ENCODE data around the gene PRDX3. TPM values are rescaled to one million over a fixed set of nuclear protein-coding genes. Genes with fewer than 3 reads are reported as not detected.

The PRDX3 gene
- total RNA-seq, 1 donor from 2014 or later, result 63.7 TPM

DNA sequence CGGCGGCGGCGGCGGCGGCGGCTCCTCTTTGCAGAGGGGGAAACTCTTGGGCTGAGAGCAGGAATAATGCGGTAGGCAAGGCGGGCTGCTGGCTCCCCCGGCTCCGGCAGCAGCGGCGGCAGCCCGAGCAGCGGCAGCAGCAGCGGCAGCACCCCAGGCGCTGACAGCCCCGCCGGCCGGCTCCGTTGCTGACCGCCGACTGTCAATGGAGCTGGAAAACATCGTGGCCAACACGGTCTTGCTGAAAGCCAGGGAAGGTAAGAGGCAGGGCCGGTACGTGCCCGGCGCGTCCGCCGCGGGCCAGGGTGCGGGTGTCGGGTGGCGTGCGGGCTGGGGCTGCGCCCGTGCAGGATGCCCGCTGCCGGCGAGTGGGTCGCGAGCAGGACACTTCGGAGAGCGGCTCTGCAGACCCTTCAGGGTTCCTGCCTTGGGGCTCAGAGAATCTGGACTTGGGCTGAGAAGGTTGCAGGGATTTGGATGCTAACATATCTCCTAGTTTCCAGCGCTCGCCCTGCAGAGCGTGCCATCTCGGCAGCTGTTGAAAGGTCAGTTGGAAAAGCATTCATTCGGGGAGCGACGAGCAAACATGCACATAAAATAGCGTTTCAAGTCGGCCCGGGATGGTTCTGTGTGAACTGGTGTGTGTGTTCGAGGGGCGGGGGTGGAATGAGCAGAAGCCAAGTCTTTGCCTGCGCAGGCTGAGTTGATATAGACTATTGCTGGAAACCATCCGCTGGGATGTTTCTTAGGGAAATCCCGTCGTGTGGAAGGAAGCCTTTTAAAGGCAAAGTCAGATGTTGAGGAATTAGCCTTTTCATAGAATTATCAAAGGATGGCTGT, 29.3 kb upstream of the PRDX3 start:
- Mint-ChIP-seq H3K27ac (peak overlapping the region; percentile 87), H3K36me3 (ENCODE audit: low read depth) (peaks cover 15% of the 10 kb centered on the region), H3K9me3 (no peaks in the 10 kb centered on the region), H3K27me3 (no peaks in the 10 kb centered on the region), H3K4me3 (peak overlapping the region; percentile 93), H3K4me1 (peaks cover 46% of the 10 kb centered on the region)
- intact Hi-C loops (cut with micrococcal nuclease), result loop anchor here (1.0 to 2.0 kb wide), 6 partner anchors 30 to 389 kb away; partner anchors contain the start of genes PRDX3 and SFXN4
- DNase-seq, result peak; percentile 58
- peak; percentile 3 for ATAC-seq (ENCODE audit: low read depth)
- TF ChIP-seq, protein P1, sequence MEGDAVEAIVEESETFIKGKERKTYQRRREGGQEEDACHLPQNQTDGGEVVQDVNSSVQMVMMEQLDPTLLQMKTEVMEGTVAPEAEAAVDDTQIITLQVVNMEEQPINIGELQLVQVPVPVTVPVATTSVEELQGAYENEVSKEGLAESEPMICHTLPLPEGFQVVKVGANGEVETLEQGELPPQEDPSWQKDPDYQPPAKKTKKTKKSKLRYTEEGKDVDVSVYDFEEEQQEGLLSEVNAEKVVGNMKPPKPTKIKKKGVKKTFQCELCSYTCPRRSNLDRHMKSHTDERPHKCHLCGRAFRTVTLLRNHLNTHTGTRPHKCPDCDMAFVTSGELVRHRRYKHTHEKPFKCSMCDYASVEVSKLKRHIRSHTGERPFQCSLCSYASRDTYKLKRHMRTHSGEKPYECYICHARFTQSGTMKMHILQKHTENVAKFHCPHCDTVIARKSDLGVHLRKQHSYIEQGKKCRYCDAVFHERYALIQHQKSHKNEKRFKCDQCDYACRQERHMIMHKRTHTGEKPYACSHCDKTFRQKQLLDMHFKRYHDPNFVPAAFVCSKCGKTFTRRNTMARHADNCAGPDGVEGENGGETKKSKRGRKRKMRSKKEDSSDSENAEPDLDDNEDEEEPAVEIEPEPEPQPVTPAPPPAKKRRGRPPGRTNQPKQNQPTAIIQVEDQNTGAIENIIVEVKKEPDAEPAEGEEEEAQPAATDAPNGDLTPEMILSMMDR (IDR thresholded peaks at IDR 0.05), result no peak
- POLR2A ChIA-PET, result interaction anchor here (0.6 to 5.6 kb wide), 24 partner anchors 11 to 368 kb away, joined by 3 to 134 read pairs (median 6); no protein-coding TSS in a partner anchor
- CTCF ChIA-PET, result interaction anchor here (0.8 to 13.0 kb wide), 29 partner anchors 9 to 651 kb away, joined by 3 to 127 read pairs (median 7); no protein-coding TSS in a partner anchor

DNA sequence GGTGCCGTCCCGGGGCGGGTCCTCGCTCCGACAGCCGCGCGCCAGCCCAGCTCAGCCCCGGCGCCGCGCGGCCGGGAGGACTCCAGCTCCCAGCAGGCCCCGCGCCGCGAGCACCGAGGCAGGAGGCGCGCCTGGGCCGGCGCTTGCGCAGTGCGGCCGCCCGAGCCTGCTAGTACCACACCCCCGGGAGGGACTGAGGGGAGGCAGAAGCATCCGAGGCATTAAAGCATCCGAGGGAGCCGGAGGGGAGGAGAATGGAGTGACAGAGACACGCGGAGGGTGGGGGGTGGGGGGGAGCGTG, 28.7 kb upstream of the PRDX3 start, which contains the start of gene GRK5:
Gene GRK5 (plus strand): TSS at position 206 of the 301 bp plus-strand sequence. CDS start 347 bp downstream, outside the sequence.
- Mint-ChIP-seq H3K27ac (peak within 1 kb of the TSS; percentile 95), H3K9me3 (no peaks in the 10 kb centered on the region), H3K27me3 (no peaks in the 10 kb centered on the region), H3K36me3 (ENCODE audit: low read depth) (peaks cover 12% of the 10 kb centered on the region), H3K4me1 (peaks cover 40% of the 10 kb centered on the region), H3K4me3 (peak within 1 kb of the TSS; percentile 93)
- POLR2A ChIA-PET, result interaction anchor here (0.6 to 5.6 kb wide), 24 partner anchors 11 to 368 kb away, joined by 3 to 134 read pairs (median 6); partner anchors contain the start of genes RGS10 and SFXN4
- peak; percentile 96 for DNase-seq
- CTCF ChIA-PET, result interaction anchor here (0.7 to 13.0 kb wide), 36 partner anchors 9 to 652 kb away, joined by 3 to 127 read pairs (median 6); partner anchors contain the start of gene RGS10
- intact Hi-C loops (cut with micrococcal nuclease), result loop anchor here (1.0 to 2.0 kb wide), 5 partner anchors 29 to 390 kb away; partner anchors contain the start of genes PRDX3 and SFXN4
- peak; percentile 81 for ATAC-seq (ENCODE audit: low read depth)
- TF ChIP-seq, protein P1 (IDR thresholded peaks at IDR 0.05), result no peak

DNA sequence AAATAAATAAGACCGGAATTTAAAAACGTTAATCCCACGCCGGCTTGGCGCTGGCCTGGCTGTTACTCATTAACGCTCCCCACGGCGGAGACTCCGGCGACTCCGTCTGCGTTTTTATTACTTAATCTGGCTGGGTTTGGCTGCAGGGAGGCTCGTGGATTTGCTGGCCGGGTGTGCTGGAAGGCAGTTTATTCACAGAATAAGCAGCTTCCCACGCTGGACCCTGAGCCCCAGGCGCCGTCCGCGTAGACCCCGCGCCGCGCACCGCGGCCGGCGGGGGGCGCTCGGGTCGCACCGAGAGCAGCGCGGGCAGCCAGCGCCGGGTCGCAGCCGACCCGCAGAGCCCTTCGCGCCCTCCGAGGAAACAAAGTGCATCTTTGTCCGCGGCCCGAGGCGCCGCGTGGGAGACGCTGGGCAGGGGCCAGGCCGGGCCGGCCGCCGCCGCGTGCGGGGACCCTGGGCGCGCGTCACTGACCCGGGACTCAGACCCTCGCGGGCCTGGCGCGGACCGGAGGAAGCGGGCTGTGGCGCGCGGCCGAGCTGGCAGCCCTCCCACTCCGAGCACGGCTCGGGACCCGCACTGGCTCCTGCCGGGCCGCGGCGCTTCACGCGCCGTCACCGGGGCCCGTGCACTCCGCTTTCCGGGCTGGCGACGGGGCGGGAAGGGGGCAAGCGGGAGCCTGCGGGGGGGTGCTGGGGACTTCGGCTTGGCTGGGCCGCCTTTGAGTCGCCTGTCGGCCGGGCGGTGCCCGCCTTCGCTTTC, 28.2 kb upstream of the PRDX3 start:
- ATAC-seq (ENCODE audit: low read depth) (peak; percentile 53), DNase-seq (peak; percentile 87)
- POLR2A ChIA-PET, result interaction anchor here (0.6 to 5.6 kb wide), 25 partner anchors 12 to 358 kb away, joined by 3 to 134 read pairs (median 6); partner anchors contain the start of genes RGS10 and SFXN4
- H3K27ac Mint-ChIP-seq, result peak overlapping the region; percentile 95
- H3K9me3 Mint-ChIP-seq, result no peaks in the 10 kb centered on the region
- H3K27me3 Mint-ChIP-seq, result no peaks in the 10 kb centered on the region
- H3K4me1 Mint-ChIP-seq, result peaks cover 34% of the 10 kb centered on the region
- H3K4me3 Mint-ChIP-seq, result peak overlapping the region; percentile 93
- TF ChIP-seq, protein P1 (IDR thresholded peaks at IDR 0.05), result no peak
- CTCF ChIA-PET, result interaction anchor here (0.6 to 13.0 kb wide), 57 partner anchors 9 to 653 kb away, joined by 3 to 127 read pairs (median 4); partner anchors contain the start of genes RGS10 and SFXN4
- intact Hi-C loops (cut with micrococcal nuclease), result loop anchor here (1.0 to 2.0 kb wide), 9 partner anchors 28 to 391 kb away; partner anchors contain the start of genes PRDX3 and SFXN4
- peaks cover 7% of the 10 kb centered on the region for H3K36me3 Mint-ChIP-seq (ENCODE audit: low read depth)

DNA sequence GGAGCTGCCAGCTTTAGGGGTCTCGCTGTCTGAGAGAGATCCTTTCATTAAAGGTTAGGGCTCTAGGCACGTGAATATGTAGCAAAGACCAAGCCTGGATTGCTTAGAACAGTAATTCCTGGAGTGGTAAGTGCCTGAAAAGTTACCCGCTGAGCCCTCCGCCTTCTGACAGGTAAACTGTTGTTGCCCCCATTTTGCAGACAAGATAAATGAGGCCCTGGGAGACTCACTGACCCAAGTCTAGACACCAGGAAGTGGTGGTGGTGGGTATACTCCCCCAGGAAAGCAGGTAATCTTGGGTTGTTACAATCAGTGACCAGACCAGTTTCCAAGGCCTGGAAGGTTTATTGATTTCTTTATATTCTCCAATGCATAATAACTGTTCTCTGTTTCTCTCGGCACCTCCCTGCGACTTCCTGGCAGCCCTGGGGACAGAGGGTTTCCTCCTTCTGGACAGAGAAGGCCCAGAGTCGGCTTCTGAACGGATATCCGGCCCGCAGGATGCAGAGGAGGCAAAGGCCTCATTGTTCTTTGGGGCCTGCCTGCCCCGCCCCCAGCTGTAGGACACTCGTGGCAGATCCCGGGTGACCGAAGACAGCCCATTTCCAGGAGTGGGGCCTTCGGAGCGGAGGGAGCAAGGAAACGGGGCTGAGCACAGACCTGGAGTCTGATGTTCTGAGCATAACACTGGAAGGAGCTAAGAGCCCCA, 27.4 kb upstream of the PRDX3 start:
- ChIA-PET POLR2A (interaction anchor here (0.6 to 5.6 kb wide), 17 partner anchors 40 to 359 kb away, joined by 3 to 134 read pairs (median 8); partner anchors contain the start of gene SFXN4), CTCF (interaction anchor here (0.6 to 13.0 kb wide), 51 partner anchors 8 to 653 kb away, joined by 3 to 127 read pairs (median 4); partner anchors contain the start of genes RGS10 and SFXN4)
- DNase-seq, result peak; percentile 40
- Mint-ChIP-seq H3K27me3 (no peaks in the 10 kb centered on the region), H3K4me1 (peaks cover 27% of the 10 kb centered on the region), H3K9me3 (no peaks in the 10 kb centered on the region), H3K4me3 (peak overlapping the region; percentile 91), H3K36me3 (ENCODE audit: low read depth) (peaks cover 3% of the 10 kb centered on the region), H3K27ac (peak overlapping the region; percentile 95)
- TF ChIP-seq, protein P1 (IDR thresholded peaks at IDR 0.05), result no peak
- no peak for ATAC-seq (ENCODE audit: low read depth)
- intact Hi-C loops (cut with micrococcal nuclease), result loop anchor here (1.0 to 2.0 kb wide), 5 partner anchors 63 to 337 kb away; no protein-coding TSS in a partner anchor
